K562 (cell line): ENCODE results near the gene C17orf114.

Experiments
- ATF3 ChIP-seq, 2 experiments: fragments of 450-650 bp in 1 of 2; sonication (generic) in 1 of 2; formaldehyde crosslinking in 1 of 2; IDR thresholded peaks in 1 of 2; conservative IDR thresholded peaks in 1 of 2; 2 replicates each; pipeline versions ENCODE4 v1.6.1 to v1.8.1; 2016 to 2023; ENCODE audit warnings: mild to moderate bottlenecking in 2 of 2, moderate library complexity in 2 of 2, inconsistent platforms in 1 of 2, missing genetic modification reagents in 1 of 2
- BMI1 ChIP-seq: fragments of 150-350 bp; IDR thresholded peaks from 2 replicates; pipeline ENCODE4 v1.6.1; 2014; ENCODE audit warnings: low read length
- ELF2 ChIP-seq: fragments of 250-450 bp; sonication (Bioruptor Pico); IDR thresholded peaks from 2 replicates; pipeline ENCODE4 v1.5.0; 2021; ENCODE audit warnings: mild to moderate bottlenecking
- FOXK1 ChIP-seq: sonication (generic); formaldehyde crosslinking; IDR thresholded peaks from 2 replicates; pipeline ENCODE4 v1.8.0; 2022; ENCODE audit warnings: missing genetic modification reagents, mild to moderate bottlenecking, borderline replicate concordance
- HOXB6 ChIP-seq: fragments of 250-450 bp; sonication (Bioruptor Pico); IDR thresholded peaks from 2 replicates; pipeline ENCODE4 v1.5.1; 2022; ENCODE audit warnings: mild to moderate bottlenecking, borderline replicate concordance
- NFIX ChIP-seq: fragments of 250-450 bp; sonication (Bioruptor Pico); IDR thresholded peaks from 2 replicates; pipeline ENCODE4 v1.4.0; 2020; ENCODE audit warnings: low read depth, mild to moderate bottlenecking, moderate library complexity
- PCBP1 ChIP-seq: fragments of 200-400 bp; formaldehyde crosslinking; IDR thresholded peaks from 2 replicates; pipeline ENCODE4 v1.6.1; 2018; ENCODE audit warnings: mild to moderate bottlenecking, low read depth, low read length; ENCODE audit not compliant: poor library complexity, severe bottlenecking
- PRPF4 ChIP-seq: fragments of 200-400 bp; formaldehyde crosslinking; IDR thresholded peaks from one replicate; pipeline ENCODE4 v1.6.1; 2017; ENCODE audit warnings: low read length, low read depth, mild to moderate bottlenecking; ENCODE audit not compliant: insufficient read depth, poor library complexity, severe bottlenecking
- RFX7 ChIP-seq: fragments of 250-450 bp; sonication (Bioruptor Pico); IDR thresholded peaks from 2 replicates; pipeline ENCODE4 v1.5.1; 2021; ENCODE audit warnings: mild to moderate bottlenecking
- STAT5B ChIP-seq: fragments of 250-450 bp; sonication (Bioruptor Pico); IDR thresholded peaks from 2 replicates; pipeline ENCODE4 v1.8.0; 2021; ENCODE audit warnings: mild to moderate bottlenecking, inconsistent platforms
- VEZF1 ChIP-seq: fragments of 200-800 bp; sonication (Bioruptor generic); IDR thresholded peaks from 2 replicates; pipeline ENCODE4 v1.6.1; 2017; ENCODE audit warnings: missing genetic modification characterization, missing compliant biosample characterization
- ZBTB1 ChIP-seq: sonication (generic); formaldehyde crosslinking; IDR thresholded peaks from 2 replicates; pipeline ENCODE4 v1.8.1; 2023; ENCODE audit warnings: missing genetic modification reagents, low read depth, mild to moderate bottlenecking, borderline replicate concordance
- ZBTB9 ChIP-seq: fragments of 450-650 bp; formaldehyde crosslinking; IDR thresholded peaks from 2 replicates; pipeline ENCODE4 v1.4.0; 2020; ENCODE audit warnings: mild to moderate bottlenecking, moderate library complexity
- ZC3H11A ChIP-seq: IDR thresholded peaks from 2 replicates; pipeline ENCODE4 v1.6.1; 2012; ENCODE audit warnings: low read depth, low read length, improper control_type of control experiment
- ZNF3 ChIP-seq: fragments of 250-450 bp; sonication (Bioruptor Pico); IDR thresholded peaks from 2 replicates; pipeline ENCODE4 v1.5.0; 2021; ENCODE audit warnings: mild to moderate bottlenecking, moderate library complexity

Gene C17orf114

GRCh38 chr17:4833178-4833940, 31.2 kb upstream of the C17orf114 start, which contains the start of gene MINK1 (continued):
- no peak for TF ChIP-seq STAT5B
- no peak for TF ChIP-seq ZC3H11A
- TF ChIP-seq VEZF1 (CRISPR knock-in tag) = peak; percentile 85
- TF ChIP-seq NFIX (CRISPR knock-in tag) = no peak
- TF ChIP-seq ZBTB9 (CRISPR knock-in tag) = no peak
- no peak for TF ChIP-seq ZNF3
- no peak; the same call in 1 of the 2 replicates for TF ChIP-seq ZBTB1 (CRISPR knock-in tag)
- TF ChIP-seq BMI1 = no peak
- no peak for TF ChIP-seq ATF3 (IDR thresholded peaks at IDR 0.05)
- no peak for TF ChIP-seq ATF3 (CRISPR knock-in tag; conservative IDR thresholded peaks at IDR 0.05)
- TF ChIP-seq ELF2 = no peak
- no peak for TF ChIP-seq PRPF4
- no peak for TF ChIP-seq PCBP1
- TF ChIP-seq HOXB6 (CRISPR knock-in tag) = no peak
- TF ChIP-seq FOXK1 (CRISPR knock-in tag) = no peak
- no peak for TF ChIP-seq RFX7 (CRISPR knock-in tag)
